CD8-positive, alpha-beta memory T cell (primary cell): Measurements from ENCODE around the gene NUP93. TPM values are rescaled to one million over a fixed set of nuclear protein-coding genes. Genes with fewer than 3 reads are reported as not detected.
"Not testable (repeated sequence)": the region's sequence is repeated elsewhere in the genome, so short reads cannot be mapped to it uniquely, and the experiment has no call there.

ENCODE experiments used
- CTCF ChIA-PET: fragments of 350-600 bp; sonication (Branson Sonifier 250); formaldehyde crosslinking; loops from one replicate; lab custom pipeline; 2021; ENCODE audit warnings: antibody characterized with exemption; lab: Charles Lee
- POLR2A ChIA-PET: fragments of 350-600 bp; sonication (Branson Sonifier 250); formaldehyde crosslinking; loops from one replicate; lab custom pipeline; 2021; ENCODE audit warnings: antibody characterized with exemption; lab: Charles Lee
- DNase-seq, 5 donors: peaks; one replicate each; pipeline versions ENCODE4 v3.0.0 to v3.0.0-alpha.2; 2020 to 2022; ENCODE audit warnings: mixed read lengths in 1 of 5
- H3K27ac ChIP-seq: one replicate; pipeline ENCODE4 v1.7.0; 2013; ENCODE audit warnings: low read depth, mild to moderate bottlenecking, low read length, moderate library complexity
- H3K27me3 ChIP-seq: 2 replicates; pipeline ENCODE4 v1.7.0; 2013; ENCODE audit warnings: low read length, mild to moderate bottlenecking; ENCODE audit not compliant: insufficient read depth, poor library complexity, severe bottlenecking
- H3K36me3 ChIP-seq: 2 replicates; pipeline ENCODE4 v1.7.0; 2013; ENCODE audit warnings: mild to moderate bottlenecking, low read length, moderate library complexity; ENCODE audit not compliant: insufficient read depth
- H3K4me1 ChIP-seq: 2 replicates; pipeline ENCODE4 v1.7.0; 2013; ENCODE audit warnings: mild to moderate bottlenecking, low read length, moderate library complexity; ENCODE audit not compliant: insufficient read depth
- H3K4me3 ChIP-seq: 2 replicates; pipeline ENCODE4 v1.7.0; 2013; ENCODE audit warnings: mild to moderate bottlenecking, low read length
- H3K9me3 ChIP-seq: 2 replicates; pipeline ENCODE4 v1.7.0; 2013; ENCODE audit warnings: mild to moderate bottlenecking, low read length
- H3K27ac Mint-ChIP-seq, 8 donors: one replicate each; pipeline ENCODE4 v1.8.0; 2020 to 2021; ENCODE audit warnings: mixed read lengths in 8 of 8, mild to moderate bottlenecking in 6 of 8, inconsistent platforms in 3 of 8, moderate library complexity in 3 of 8
- H3K27me3 Mint-ChIP-seq, 2 donors: one replicate each; pipeline ENCODE4 v1.8.0; 2020 to 2021; ENCODE audit warnings: mixed read lengths in 2 of 2, mild to moderate bottlenecking in 1 of 2, moderate library complexity in 1 of 2
- H3K36me3 Mint-ChIP-seq, 3 donors: one replicate each; pipeline ENCODE4 v1.8.0; 2020 to 2021; ENCODE audit warnings: mixed read lengths in 3 of 3, inconsistent platforms in 1 of 3, mild to moderate bottlenecking in 1 of 3
- H3K4me1 Mint-ChIP-seq, 3 donors: one replicate each; pipeline ENCODE4 v1.8.0; 2020 to 2021; ENCODE audit warnings: mixed read lengths in 3 of 3, inconsistent platforms in 1 of 3, mild to moderate bottlenecking in 1 of 3
- H3K4me3 Mint-ChIP-seq, 7 donors: one replicate each; pipeline ENCODE4 v1.8.0; 2020 to 2021; ENCODE audit warnings: mixed read lengths in 7 of 7, mild to moderate bottlenecking in 6 of 7, moderate library complexity in 4 of 7, inconsistent platforms in 2 of 7
- H3K9me3 Mint-ChIP-seq, 5 donors: one replicate each; pipeline ENCODE4 v1.8.0; 2020 to 2022; ENCODE audit warnings: mixed read lengths in 5 of 5, mild to moderate bottlenecking in 3 of 5, moderate library complexity in 2 of 5, inconsistent platforms in 1 of 5
- polyA plus RNA-seq: library from polyadenylated mRNA; unstranded; fragments of 300-500 nt; fragmentation: Illumina TruSeq; gene quantifications from one replicate; pipeline ENCODE4 v1.2.3, GENCODE V29; 2021
- total RNA-seq, 2 experiments: library from RNA; stranded (reverse); gene quantifications; one replicate each; pipeline ENCODE4 v1.2.3, GENCODE V29; 2021

The NUP93 gene
- total and polyA plus RNA-seq, 3 experiments from 2014 or later: 93.8 to 155 (median 153) TPM

DNA sequence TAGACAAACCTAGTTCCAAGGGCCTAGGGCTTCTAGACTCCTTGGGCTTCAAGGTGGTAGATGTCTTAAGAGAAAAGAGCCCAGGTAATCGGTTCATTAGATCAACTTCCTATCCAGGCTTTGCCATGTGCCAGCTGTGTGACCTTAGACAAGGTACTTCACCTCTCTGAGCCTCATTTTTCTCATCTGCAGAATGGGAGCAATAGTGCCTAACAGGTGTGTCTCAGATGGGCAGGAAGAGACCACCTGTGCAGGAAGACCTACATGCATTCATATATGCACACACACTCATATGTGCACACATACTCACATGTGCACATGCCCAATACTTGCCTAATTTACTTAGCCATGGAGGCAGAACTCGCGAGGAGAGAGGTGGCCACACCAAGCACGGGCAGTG lies 150.8 kb downstream of the NUP93 start:
- Mint-ChIP-seq H3K4me1 (no peaks in the 10 kb centered on the region), H3K36me3 (no peaks in the 10 kb centered on the region), H3K27ac (peak overlapping the region in 1 of 8 donors; percentile 61), H3K9me3 (no peaks in the 10 kb centered on the region), H3K27me3 (no peaks in the 10 kb centered on the region), H3K4me3 (no peak overlapping the region)
- ChIA-PET CTCF (no interaction called here), POLR2A (no interaction called here)
- no peak for DNase-seq
- Histone ChIP-seq H3K27ac (no peak overlapping the region), H3K36me3 (no peaks in the 10 kb centered on the region), H3K4me3 (no peak overlapping the region), H3K9me3 (no peaks in the 10 kb centered on the region), H3K4me1 (no peaks in the 10 kb centered on the region), H3K27me3 (no peaks in the 10 kb centered on the region)

DNA sequence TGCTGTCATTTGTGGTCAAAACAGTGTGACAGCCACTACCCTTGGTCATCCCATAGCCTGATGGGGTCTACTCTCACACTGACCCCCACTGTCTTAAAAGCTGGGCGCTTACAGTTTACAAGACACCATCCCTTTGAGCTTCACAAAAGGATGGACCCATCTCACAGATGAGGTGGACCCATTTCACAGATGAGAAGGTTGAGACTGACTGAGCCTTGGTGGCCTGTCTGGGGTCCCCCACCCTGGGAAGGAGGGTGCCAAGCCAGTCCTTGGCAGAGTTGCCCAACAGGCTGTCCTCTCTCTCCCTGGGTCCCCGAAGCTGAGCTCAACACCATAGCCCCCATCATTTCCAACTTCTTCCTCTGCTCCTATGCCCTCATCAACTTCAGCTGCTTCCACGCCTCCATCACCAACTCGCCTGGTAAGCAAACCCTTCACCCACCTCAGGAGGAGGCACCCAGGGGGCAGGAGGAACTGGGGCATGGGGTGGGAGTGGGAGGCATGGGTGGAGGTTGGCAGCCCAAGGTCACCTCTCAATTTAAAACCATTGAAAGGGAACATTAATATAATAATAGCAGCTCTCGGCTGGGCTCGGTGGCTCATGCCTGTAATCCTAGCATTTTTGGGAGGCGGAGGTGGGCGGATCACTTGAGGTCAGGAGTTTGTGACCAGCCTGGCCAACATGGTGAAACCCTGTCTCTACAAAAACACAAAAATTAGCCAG lies 152.3 kb downstream of the NUP93 start:
- Mint-ChIP-seq H3K9me3 (no peaks in the 10 kb centered on the region), H3K27ac (peak overlapping the region in 1 of 8 donors; percentile 33), H3K36me3 (no peaks in the 10 kb centered on the region), H3K4me3 (no peak overlapping the region), H3K4me1 (no peaks in the 10 kb centered on the region), H3K27me3 (no peaks in the 10 kb centered on the region)
- H3K27ac ChIP-seq: no peak overlapping the region
- DNase-seq: no peak
- no peaks in the 10 kb centered on the region for H3K9me3 ChIP-seq
- CTCF ChIA-PET: interaction anchor here (0.7 kb wide), 1 partner anchor 29 kb away, joined by 3 read pairs; no protein-coding TSS in a partner anchor
- no peaks in the 10 kb centered on the region for H3K4me1 ChIP-seq
- no peak overlapping the region for H3K4me3 ChIP-seq
- POLR2A ChIA-PET: no interaction called here
- no peaks in the 10 kb centered on the region for H3K27me3 ChIP-seq
- H3K36me3 ChIP-seq: no peaks in the 10 kb centered on the region

DNA sequence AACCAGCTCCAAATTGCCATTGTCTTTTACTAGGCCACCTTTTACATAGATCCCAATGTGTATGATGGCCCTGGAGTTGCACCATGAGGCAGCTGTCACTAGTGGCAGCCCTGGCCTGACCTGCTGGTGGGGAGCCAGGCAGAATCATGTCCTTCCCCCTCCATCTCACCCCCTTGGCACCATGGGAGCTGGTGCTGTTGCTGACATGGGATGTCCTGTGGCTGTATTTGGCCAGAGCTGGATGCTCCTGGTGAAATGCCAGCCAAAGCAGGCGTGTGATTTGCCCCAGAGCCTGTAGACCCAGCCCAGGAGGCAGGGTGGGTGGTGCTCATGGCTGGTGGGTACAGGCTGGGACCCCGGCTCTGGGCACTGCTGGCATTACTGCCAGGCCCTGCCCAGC lies 153.7 kb downstream of the NUP93 start:
- H3K27me3 Mint-ChIP-seq: peaks cover 0 to 3% of the 10 kb centered on the region in 2 donors
- no peak overlapping the region for H3K4me3 Mint-ChIP-seq
- POLR2A ChIA-PET: no interaction called here

DNA sequence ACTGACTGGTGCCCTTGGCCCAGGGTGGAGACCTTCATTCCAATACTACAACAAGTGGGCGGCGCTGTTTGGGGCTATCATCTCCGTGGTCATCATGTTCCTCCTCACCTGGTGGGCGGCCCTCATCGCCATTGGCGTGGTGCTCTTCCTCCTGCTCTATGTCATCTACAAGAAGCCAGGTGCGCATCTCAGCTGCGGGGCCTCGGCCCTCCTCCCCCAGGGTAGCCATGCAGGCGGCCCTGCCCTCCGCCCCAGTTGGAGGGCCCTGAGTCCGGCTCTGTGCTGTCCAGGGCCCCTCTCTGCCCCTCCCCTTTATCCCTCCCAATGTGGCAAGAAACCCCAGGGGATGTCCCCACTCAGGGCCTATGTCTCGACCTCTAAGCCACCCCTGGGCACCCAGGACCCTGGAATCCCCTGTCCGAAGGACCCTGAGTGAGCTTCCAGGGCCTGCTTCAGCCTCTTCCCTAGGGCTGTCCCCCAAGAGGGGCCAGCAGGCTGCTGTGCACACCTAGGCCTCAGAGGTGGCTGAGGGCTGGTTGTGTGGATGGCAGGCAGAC lies 154.2 kb downstream of the NUP93 start:
- Mint-ChIP-seq H3K9me3 (no peaks in the 10 kb centered on the region), H3K27me3 (peaks cover 0 to 3% of the 10 kb centered on the region in 2 donors), H3K27ac (no peak overlapping the region), H3K4me3 (no peak overlapping the region), H3K36me3 (no peaks in the 10 kb centered on the region), H3K4me1 (no peaks in the 10 kb centered on the region)
- CTCF ChIA-PET: interaction anchor here (1.0 kb wide), 1 partner anchor 32 kb away, joined by 3 read pairs; no protein-coding TSS in a partner anchor
- H3K4me3 ChIP-seq: no peak overlapping the region
- POLR2A ChIA-PET: no interaction called here
- no peaks in the 10 kb centered on the region for H3K9me3 ChIP-seq
- no peak for DNase-seq
- H3K27me3 ChIP-seq: no peaks in the 10 kb centered on the region
- H3K27ac ChIP-seq: no peak overlapping the region
- H3K36me3 ChIP-seq: no peaks in the 10 kb centered on the region
- no peaks in the 10 kb centered on the region for H3K4me1 ChIP-seq

More for the DNA sequence above, 153.7 kb downstream of the NUP93 start:
- Histone ChIP-seq H3K27ac (no peak overlapping the region), H3K4me3 (no peak overlapping the region), H3K4me1 (no peaks in the 10 kb centered on the region), H3K9me3 (no peaks in the 10 kb centered on the region), H3K27me3 (no peaks in the 10 kb centered on the region), H3K36me3 (no peaks in the 10 kb centered on the region)
- CTCF ChIA-PET: interaction anchor here (1.0 kb wide), 1 partner anchor 32 kb away, joined by 3 read pairs; no protein-coding TSS in a partner anchor
- DNase-seq: no peak
- H3K4me1 Mint-ChIP-seq: no peaks in the 10 kb centered on the region
- no peak overlapping the region for H3K27ac Mint-ChIP-seq
- no peaks in the 10 kb centered on the region for H3K36me3 Mint-ChIP-seq
- no peaks in the 10 kb centered on the region for H3K9me3 Mint-ChIP-seq

DNA sequence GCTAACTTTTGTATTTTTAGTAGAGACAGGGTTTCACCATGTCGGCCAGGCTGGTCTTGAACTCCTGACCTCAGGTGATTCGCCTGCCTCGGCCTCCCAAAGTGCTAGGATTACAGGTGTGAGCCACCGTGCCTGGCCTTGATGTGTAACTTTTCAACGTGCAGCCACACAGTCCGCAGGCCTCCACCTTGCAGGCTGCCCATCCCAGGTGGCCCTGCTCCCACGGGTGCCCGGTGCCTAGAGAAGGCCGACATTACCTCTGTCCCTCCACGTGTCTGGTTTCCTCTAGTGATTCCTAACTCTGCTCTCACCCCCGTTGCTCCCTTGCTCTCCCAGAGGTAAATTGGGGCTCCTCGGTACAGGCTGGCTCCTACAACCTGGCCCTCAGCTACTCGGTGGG lies 155.0 kb downstream of the NUP93 start:
- H3K4me1 ChIP-seq, H3K4me1 Mint-ChIP-seq, H3K4me3 ChIP-seq, DNase-seq, H3K27me3 Mint-ChIP-seq, H3K9me3 ChIP-seq, H3K27ac ChIP-seq, H3K27me3 ChIP-seq, CTCF ChIA-PET, H3K9me3 Mint-ChIP-seq, POLR2A ChIA-PET, H3K27ac Mint-ChIP-seq, H3K36me3 Mint-ChIP-seq, H3K4me3 Mint-ChIP-seq, H3K36me3 ChIP-seq: not testable (repeated sequence)

DNA sequence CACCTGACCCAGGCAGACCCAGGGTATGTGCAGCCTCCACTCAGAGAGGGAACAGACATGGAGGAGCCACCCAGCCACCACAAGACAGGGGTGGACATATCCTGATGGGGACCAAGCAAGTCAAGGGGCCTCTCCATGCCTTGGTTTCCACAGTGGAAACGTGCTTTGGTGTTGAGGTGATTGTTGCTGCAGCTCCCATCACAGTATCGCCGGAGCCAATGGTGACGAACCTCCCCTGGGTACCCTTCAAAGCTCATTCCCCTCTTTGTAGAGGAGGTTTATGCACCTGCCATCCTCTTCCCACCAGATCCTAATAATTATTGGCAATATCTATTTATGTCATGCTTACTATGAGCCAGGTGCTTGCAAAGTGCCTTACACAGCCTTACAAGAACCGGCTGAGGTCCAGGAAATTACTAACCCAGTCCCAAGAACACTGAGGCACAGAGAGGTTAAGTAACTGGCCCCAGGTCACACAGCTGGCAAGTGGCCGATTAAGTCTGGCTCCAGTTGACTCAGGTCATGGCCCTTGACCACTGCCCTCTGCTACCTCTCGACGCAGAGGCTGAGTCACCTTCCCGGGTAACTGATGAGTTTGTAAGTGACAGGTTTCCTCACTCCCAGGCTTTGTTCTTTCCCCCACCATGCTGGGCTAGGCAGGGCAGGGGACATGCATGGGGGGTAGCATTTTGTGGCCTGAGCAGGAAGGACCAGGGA lies 155.7 kb downstream of the NUP93 start:
- CTCF ChIA-PET: no interaction called here

DNA sequence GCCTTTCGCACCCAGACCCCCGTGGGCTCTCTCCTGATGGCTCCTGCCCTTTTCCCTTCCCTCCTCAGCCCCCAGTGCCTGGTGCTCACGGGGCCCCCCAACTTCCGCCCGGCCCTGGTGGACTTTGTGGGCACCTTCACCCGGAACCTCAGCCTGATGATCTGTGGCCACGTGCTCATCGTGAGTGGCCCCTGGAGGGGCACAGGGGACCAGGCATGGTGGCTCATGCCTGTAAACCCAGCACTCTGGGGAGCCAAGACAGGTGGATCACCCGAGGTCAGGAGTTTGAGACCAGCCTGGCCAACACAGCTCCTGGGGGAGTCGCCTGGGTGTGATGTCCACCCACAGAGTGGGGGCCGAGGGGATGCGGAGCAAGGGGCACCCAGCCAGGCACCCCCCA lies 156.4 kb downstream of the NUP93 start:
- Mint-ChIP-seq H3K27me3 (peaks cover 0 to 3% of the 10 kb centered on the region in 2 donors), H3K9me3 (no peaks in the 10 kb centered on the region), H3K27ac (no peak overlapping the region), H3K4me3 (no peak overlapping the region), H3K36me3 (no peaks in the 10 kb centered on the region), H3K4me1 (no peaks in the 10 kb centered on the region)
- H3K27ac ChIP-seq: no peak overlapping the region
- H3K4me3 ChIP-seq: no peak overlapping the region
- ChIA-PET CTCF (no interaction called here), POLR2A (no interaction called here)
- no peaks in the 10 kb centered on the region for H3K4me1 ChIP-seq
- no peaks in the 10 kb centered on the region for H3K36me3 ChIP-seq
- no peaks in the 10 kb centered on the region for H3K9me3 ChIP-seq
- DNase-seq: no peak
- H3K27me3 ChIP-seq: no peaks in the 10 kb centered on the region

More for the DNA sequence above, 155.7 kb downstream of the NUP93 start:
- Histone ChIP-seq H3K4me1 (no peaks in the 10 kb centered on the region), H3K36me3 (no peaks in the 10 kb centered on the region), H3K9me3 (no peaks in the 10 kb centered on the region), H3K4me3 (no peak overlapping the region), H3K27ac (no peak overlapping the region), H3K27me3 (no peaks in the 10 kb centered on the region)
- Mint-ChIP-seq H3K27ac (peak overlapping the region in 1 of 8 donors; percentile 58), H3K9me3 (no peaks in the 10 kb centered on the region), H3K4me3 (no peak overlapping the region), H3K27me3 (peaks cover 0 to 3% of the 10 kb centered on the region in 2 donors), H3K4me1 (no peaks in the 10 kb centered on the region), H3K36me3 (no peaks in the 10 kb centered on the region)
- POLR2A ChIA-PET: no interaction called here
- no peak for DNase-seq

DNA sequence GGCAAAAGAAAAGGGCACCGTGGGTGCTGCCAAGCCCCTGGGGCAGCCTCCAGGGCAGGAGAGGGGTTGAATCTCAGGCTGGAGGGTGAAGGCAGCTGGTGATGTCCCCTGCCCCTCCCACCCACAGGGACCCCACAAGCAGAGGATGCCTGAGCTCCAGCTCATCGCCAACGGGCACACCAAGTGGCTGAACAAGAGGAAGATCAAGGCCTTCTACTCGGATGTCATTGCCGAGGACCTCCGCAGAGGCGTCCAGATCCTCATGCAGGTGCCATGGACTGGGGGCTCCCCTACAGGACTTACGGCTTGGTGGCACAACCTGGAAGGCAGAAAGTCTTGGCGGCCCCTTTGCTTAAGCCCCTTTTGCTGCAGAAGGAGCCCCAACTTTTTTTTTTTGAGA lies 156.9 kb downstream of the NUP93 start:
- POLR2A ChIA-PET: no interaction called here
- no peak overlapping the region for H3K27ac ChIP-seq
- CTCF ChIA-PET: no interaction called here

More for the DNA sequence above, 156.9 kb downstream of the NUP93 start:
- no peaks in the 10 kb centered on the region for H3K4me1 ChIP-seq
- H3K27me3 ChIP-seq: no peaks in the 10 kb centered on the region
- no peaks in the 10 kb centered on the region for H3K36me3 ChIP-seq
- no peak overlapping the region for H3K4me3 Mint-ChIP-seq
- no peak overlapping the region for H3K4me3 ChIP-seq
- H3K27me3 Mint-ChIP-seq: peaks cover 0 to 3% of the 10 kb centered on the region in 2 donors
- no peaks in the 10 kb centered on the region for H3K9me3 ChIP-seq
- H3K36me3 Mint-ChIP-seq: no peaks in the 10 kb centered on the region
- no peak for DNase-seq
- no peaks in the 10 kb centered on the region for H3K4me1 Mint-ChIP-seq
- H3K27ac Mint-ChIP-seq: no peak overlapping the region
- no peaks in the 10 kb centered on the region for H3K9me3 Mint-ChIP-seq
